ENCODE results near the gene RACK1. TPM values are rescaled to one million over a fixed set of nuclear protein-coding genes. Genes with fewer than 3 reads are reported as not detected.

RACK1 gene
- total and polyA plus RNA-seq, 2 of the 8 experiments (the other 6 are each of a cell fraction or from before 2014, with no cell fraction given) = 2,589 to 7,971 TPM

- CTCF ChIA-PET (ENCODE audit: partially characterized antibody) = interaction anchor here (0.9 kb wide), 1 partner anchor 8 kb away, joined by 3 read pairs; no protein-coding TSS in a partner anchor
- FAIRE-seq = no peak
- POLR2A ChIA-PET (ENCODE audit: partially characterized antibody) = interaction anchor here (0.6 to 34.2 kb wide), 17 partner anchors 5 to 83 kb away, joined by 3 to 1334 read pairs (median 5); partner anchors contain the start of genes RACK1, TRIM41, TRIM52 and TRIM7
- Histone ChIP-seq H3K27ac (ENCODE audit: low read depth, low read length) (peak overlapping the region; percentile 97), H4K8ac (ENCODE audit: extremely low read depth, insufficient read depth, low read length) (peak overlapping the region; percentile 99; the same call in 1 of the 2 replicates), H3K9ac (replicated peaks in 1 of 4; ENCODE audit: extremely low read depth in 1 of 4, low read depth in 3 of 4, low read length in 3 of 4) (peak overlapping the region; percentile 97 to 99 (median 98)), H2BK120ac (replicated peaks; ENCODE audit: low read depth, low read length) (no peak overlapping the region), H2BK15ac (ENCODE audit: low read length) (no peak overlapping the region), H4K5ac (ENCODE audit: insufficient read length, low read depth, low read length) (peak overlapping the region; percentile 96), H3K14ac (ENCODE audit: insufficient read length) (no peak overlapping the region), H3K4me3 (ENCODE audit: extremely low read depth in 1 of 4, insufficient read depth in 2 of 4, low read depth in 3 of 4, low read length in 4 of 4) (peak overlapping the region; percentile 83 to 100 (median 96)), H4K91ac (replicated peaks; ENCODE audit: insufficient read length, low read length) (peak overlapping the region; percentile 91), H3K23ac (ENCODE audit: insufficient read length) (no peak overlapping the region), H3K79me2 (ENCODE audit: control insufficient read depth in 1 of 2, insufficient read depth in 2 of 2, low read length in 2 of 2) (peaks cover 35 to 66% of the 10 kb centered on the region in 2 experiments), H2BK20ac (ENCODE audit: low read length) (no peak overlapping the region), H2AFZ (ENCODE audit: low read length) (no peak overlapping the region), H4K20me1 (replicated peaks in 1 of 2; ENCODE audit: control insufficient read depth in 1 of 2, insufficient read depth in 2 of 2, low read length in 2 of 2) (peaks cover 17 to 27% of the 10 kb centered on the region in 2 experiments), H3K4ac (replicated peaks; ENCODE audit: insufficient read length, low read depth, low read length) (peak overlapping the region; percentile 94), H2AK5ac (ENCODE audit: low read depth, low read length) (peak overlapping the region; percentile 95), H3K18ac (ENCODE audit: extremely low read depth, low read length) (peak overlapping the region; percentile 95), H3K9me3 (ENCODE audit: insufficient read depth in 2 of 2, low read depth in 1 of 2, low read length in 1 of 2) (no peaks in the 10 kb centered on the region), H3K4me1 (replicated peaks in 1 of 4; ENCODE audit: control insufficient read depth in 3 of 4, insufficient read depth in 4 of 4, low read length in 3 of 4) (peaks cover 6 to 20% (median 12%) of the 10 kb centered on the region in 4 experiments), H2BK5ac (ENCODE audit: low read depth, low read length) (peak overlapping the region; percentile 99), H3K23me2 (ENCODE audit: low read depth, low read length) (peaks cover 14% of the 10 kb centered on the region), H2BK12ac (ENCODE audit: low read depth, low read length) (peak overlapping the region; percentile 46; the same call in 1 of the 2 replicates), H3K36me3 (ENCODE audit: control insufficient read depth in 2 of 4, insufficient read depth in 4 of 4, low read length in 3 of 4) (peaks cover 41 to 57% (median 47%) of the 10 kb centered on the region in 4 experiments), H3K56ac (replicated peaks; ENCODE audit: insufficient read length, low read depth, low read length) (peak overlapping the region; percentile 75), H3K27me3 (replicated peaks in 1 of 4; ENCODE audit: control insufficient read depth in 3 of 4, extremely low read depth in 1 of 4, insufficient read depth in 3 of 4, low read length in 3 of 4) (no peaks in the 10 kb centered on the region), H3K4me2 (ENCODE audit: insufficient read depth in 1 of 2, low read depth in 2 of 2, low read length in 2 of 2) (peak overlapping the region; percentile 81 to 97), H3K79me1 (ENCODE audit: low read depth, low read length) (peaks cover 11% of the 10 kb centered on the region)
- WGBS, 2 experiments (ENCODE audit: extremely low coverage in 1 of 2, insufficient coverage in 1 of 2, insufficient read length in 1 of 2, insufficient replicate concordance in 2 of 2, low coverage in 1 of 2, low lambda C conversion rate in 2 of 2, missing lambda C conversion rate in 1 of 2) = 1% methylated on average over 25 of the region's 25 CpGs; no CpG with 5 or more reads in 1 of the 2 experiments
- no peak for TF ChIP-seq KDM4A (IDR thresholded peaks at IDR 0.05; ENCODE audit: low read depth, low read length, severe bottlenecking)
- no peak for TF ChIP-seq RFX5 (IDR thresholded peaks at IDR 0.05; ENCODE audit: borderline replicate concordance, low read depth, low read length)
- no peak for TF ChIP-seq HDAC6 (IDR thresholded peaks at IDR 0.05; ENCODE audit: low read depth, low read length)
- no peak for TF ChIP-seq CREB1 (IDR thresholded peaks at IDR 0.05)
- no peak for TF ChIP-seq USF2 (IDR thresholded peaks at IDR 0.05; ENCODE audit: low read length)
- TF ChIP-seq RBBP5 (IDR thresholded peaks at IDR 0.05; ENCODE audit: borderline replicate concordance, low read depth, low read length) = 0 out of 2 replicates have a peak, but pooled peaks have one; percentile 3
- TF ChIP-seq CBX5 (IDR thresholded peaks at IDR 0.05; ENCODE audit: low read depth, low read length) = no peak
- peak; percentile 7 for TF ChIP-seq TAF7 (optimal IDR thresholded peaks at IDR 0.05; ENCODE audit: borderline replicate concordance, low read depth, low read length)
- no peak for DNase-seq (ENCODE audit: low read depth in 1 of 2, low spot score in 2 of 2)
Measured at GRCh38 chr5:181243018-181243563, 615 bp downstream of the RACK1 start.
